Measurements from ENCODE around the gene EML4.
"Not testable (repeated sequence)": the region's sequence is repeated elsewhere in the genome, so short reads cannot be mapped to it uniquely, and the experiment has no call there.

The EML4 gene

DNA sequence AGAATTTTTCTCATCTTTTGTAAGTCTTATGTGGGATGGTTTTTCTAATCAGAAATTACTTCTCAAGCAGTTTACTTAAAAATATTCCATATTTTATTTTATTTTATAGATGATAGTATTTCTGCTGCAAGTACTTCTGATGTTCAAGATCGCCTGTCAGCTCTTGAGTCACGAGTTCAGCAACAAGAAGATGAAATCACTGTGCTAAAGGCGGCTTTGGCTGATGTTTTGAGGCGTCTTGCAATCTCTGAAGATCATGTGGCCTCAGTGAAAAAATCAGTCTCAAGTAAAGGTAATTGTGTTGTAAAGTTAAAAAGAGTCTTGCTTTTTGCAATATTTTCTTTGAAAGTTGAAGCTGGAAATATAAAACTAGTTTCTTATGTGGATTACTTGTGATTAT, 76.2 kb downstream of the EML4 start:
- no peak for DNase-seq
- intact Hi-C loops (cut with DNase I): no loop called here

DNA sequence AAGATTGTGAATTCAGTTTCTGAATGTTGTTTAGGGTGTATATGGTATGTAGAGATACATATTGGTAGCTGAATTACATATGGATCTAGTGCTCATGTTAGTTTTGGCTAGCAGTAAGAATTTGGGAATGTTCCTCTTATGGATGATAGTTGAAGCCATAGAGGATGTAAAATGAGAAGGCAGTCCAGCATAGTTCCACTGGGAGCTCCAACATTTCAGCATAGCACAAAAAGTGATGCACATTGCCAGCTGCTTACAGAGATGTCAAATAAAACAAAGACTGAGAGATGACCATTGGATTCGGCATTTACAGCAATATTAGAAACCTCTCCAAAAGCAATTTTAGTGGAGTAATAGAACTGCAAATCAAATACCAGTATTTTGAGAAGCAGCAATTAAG, 77.4 kb downstream of the EML4 start:
- intact Hi-C loops (cut with DNase I): no loop called here
- DNase-seq: no peak

DNA sequence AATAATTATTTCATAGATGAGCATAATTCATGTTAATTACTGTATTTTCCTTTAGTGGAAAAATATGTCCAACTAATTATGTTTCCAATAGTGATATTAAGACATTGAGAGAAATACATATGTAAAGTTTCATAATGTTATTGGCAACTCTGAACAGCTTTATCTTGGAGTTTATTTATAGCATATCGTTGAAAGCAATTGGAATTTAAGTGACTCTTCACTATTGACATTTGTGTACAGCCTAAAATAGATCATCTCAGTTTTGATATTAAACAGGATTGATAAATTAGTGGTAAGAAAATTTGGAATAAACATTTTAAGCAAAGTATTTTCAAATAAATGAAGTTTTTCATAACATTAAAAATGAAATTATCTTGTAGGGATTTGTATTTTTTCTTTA, 79.7 kb downstream of the EML4 start:
- DNase-seq: no peak
- intact Hi-C loops (cut with DNase I): no loop called here

DNA sequence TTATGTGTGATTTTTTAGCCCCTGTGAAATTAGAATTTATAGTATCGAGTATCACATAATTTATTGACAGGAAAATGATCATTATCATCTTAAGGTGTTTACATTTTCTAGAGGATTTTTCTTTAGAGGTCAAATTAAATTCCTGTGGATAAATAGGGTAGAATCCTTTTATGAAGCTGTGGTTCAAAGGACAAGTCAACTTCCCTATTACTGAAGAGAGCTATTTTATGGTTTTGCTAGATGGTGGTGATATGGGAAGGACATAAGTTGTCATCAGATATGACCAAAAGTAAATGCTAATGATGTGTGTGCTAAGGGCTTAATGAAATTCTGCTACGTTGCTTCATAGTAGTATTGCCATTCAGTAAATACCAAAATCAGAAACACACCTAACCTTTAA, 80.1 kb downstream of the EML4 start:
- intact Hi-C loops (cut with DNase I): no loop called here
- DNase-seq: no peak

DNA sequence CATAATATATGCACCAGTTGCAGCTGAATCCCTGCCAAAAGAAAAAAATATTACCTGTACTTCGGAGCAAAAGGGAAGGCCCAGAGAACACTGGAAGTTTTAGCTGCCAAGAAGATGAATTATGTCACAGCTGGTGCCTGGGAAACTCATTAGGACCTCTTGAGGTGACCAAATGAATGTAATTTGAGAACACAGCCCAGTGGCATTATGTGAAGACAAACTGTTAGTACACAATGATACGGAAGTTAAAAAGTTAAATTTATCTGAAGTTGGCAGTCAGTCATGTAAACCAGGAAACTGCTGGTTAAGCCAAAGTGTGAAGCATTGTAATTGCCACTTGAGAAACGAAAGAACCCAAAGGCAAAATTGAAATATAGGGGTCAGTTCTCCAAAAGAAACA, 80.7 kb downstream of the EML4 start:
- DNase-seq: no peak
- intact Hi-C loops (cut with DNase I): no loop called here

DNA sequence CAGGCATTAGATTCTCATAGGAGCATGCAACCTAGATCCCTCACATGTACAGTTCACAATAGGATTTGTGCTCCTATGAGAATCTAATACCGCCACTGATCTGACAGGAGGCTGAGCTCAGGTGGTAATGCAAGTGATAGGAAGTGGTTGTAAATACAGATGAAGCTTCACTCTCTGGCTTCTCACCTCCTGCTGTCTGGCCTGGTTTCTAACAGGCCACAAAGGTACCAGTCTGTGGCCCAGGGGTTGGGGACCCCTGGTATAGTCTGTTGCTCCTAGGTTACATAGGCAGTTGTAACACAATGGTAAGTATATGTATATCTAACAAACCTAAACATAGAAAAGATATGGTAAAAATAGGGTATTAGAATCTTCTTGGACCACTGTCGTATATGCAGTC, 81.8 kb downstream of the EML4 start:
- intact Hi-C loops (cut with DNase I): no loop called here
- no peak for DNase-seq

DNA sequence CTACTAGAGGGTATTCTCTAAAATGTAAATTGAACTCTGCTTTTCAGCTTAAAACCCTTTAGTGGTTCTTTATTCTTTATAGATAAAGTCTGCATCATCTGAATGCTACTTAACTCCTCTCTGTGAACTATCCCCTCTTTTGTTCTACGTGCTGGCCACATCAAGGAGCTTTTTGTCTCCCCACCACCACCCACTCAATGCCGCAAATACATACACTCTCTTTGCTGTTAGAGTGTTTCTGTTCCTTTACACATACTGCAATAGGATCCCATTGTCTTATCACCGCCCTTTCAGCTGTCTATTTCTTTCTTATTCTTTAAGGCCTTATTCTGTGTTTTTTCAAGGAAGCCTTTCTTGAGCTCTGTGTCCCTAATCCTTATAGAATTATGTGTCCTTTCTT, 83.3 kb downstream of the EML4 start:
- intact Hi-C loops (cut with DNase I): no loop called here
- no peak for DNase-seq

DNA sequence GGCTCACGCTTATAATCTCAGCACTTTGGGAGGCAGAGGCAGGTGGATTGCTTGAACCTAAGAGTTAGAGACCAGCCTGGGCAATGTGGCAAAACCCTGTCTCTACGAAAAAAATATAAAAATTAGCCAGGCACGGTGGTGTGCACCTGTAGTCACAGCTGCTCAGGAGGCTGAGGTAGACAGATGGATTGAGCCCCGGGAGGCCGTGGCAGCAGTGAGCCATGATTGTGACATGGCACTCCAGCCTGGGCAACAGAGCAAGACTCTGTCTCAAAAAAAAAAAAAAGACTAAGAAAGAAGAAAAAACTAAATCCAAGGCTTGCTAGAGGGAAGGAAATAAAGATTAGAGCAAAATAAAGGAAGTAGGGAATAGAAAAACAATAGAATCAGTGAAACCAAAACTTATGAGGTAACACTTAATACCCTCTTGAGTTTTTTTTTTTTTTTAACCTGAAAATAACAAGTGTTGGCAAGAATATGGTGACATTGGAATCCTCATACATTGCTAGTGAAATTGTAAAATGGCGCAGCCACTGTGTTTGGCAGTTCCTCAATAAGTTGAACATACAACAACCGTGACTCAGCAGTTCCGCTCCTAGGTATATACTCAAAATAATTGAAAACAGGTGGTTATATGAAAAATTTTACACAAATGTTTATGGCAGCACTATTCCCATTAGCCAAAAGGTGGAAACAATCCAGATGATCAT, 85.2 kb downstream of the EML4 start:
- DNase-seq: no peak
- intact Hi-C loops (cut with DNase I): no loop called here

DNA sequence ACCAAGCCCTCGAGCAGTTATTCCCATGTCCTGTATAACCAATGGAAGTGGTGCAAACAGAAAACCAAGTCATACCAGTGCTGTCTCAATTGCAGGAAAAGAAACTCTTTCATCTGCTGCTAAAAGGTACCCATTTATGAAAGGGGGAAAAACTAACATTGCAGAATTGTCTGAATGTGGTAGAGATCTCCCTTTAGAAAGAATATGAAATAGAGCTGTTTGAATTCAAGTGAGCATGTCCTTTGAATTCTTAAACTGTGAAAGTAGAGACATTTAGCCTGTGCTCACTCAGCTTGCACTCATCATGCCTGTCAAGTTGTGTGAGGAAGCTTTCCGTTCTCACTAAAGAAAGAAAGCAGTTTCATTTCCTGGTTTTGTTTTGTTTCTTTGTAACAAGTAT, 87.4 kb downstream of the EML4 start:
- no peak for DNase-seq
- intact Hi-C loops (cut with DNase I): no loop called here

DNA sequence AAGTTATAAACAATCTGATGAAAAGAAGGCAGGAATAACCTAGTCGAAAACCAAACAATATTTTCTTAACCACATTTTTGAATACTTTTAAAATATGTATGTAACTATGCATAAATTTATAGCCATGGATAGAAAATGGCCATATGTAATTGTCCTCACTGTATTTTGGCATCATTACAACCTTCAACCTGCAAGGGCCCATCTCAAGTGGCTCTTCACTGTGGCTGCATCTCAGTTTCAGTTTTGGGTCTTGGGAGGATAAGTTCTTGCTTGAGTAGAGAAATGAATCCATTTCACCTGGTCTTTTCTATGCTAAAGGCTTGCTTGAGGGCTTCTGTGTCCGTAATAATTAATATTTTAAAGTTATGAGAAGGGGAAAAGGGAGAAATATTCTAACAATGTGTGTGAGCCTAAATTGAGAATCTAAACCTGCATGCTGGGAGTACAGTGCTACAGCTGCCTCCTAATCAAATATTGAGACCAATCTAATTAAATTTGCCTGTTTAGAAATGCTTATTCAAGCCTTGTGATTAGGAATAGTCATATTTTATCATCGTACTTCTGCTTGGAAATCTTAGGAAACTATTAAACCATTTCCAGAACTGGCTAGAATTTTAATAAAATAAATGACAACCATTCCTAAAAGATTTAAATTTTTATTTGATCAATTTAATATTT, 92.5 kb downstream of the EML4 start:
- intact Hi-C loops (cut with DNase I): no loop called here
- DNase-seq: no peak

DNA sequence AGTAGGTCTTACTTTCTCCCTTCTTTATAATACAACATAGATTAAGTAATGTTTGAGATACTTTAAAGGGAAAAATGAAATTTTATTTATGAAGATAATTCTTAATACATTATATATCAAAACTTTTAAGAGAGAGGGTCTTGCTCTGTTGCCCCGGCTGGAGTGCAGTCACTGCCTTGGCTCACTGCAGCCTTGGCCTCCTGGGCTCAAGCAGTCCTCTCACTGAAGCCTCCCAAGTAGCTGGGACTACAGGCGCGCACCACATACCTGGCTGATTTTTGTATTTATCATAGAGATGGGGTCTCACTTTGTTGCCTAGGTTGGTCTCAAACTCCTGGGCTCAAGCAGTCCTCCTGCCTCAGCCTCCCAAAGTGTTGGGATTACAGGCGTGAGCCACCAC, 97.1 kb downstream of the EML4 start:
- intact Hi-C loops (cut with DNase I): no loop called here
- DNase-seq: no peak

DNA sequence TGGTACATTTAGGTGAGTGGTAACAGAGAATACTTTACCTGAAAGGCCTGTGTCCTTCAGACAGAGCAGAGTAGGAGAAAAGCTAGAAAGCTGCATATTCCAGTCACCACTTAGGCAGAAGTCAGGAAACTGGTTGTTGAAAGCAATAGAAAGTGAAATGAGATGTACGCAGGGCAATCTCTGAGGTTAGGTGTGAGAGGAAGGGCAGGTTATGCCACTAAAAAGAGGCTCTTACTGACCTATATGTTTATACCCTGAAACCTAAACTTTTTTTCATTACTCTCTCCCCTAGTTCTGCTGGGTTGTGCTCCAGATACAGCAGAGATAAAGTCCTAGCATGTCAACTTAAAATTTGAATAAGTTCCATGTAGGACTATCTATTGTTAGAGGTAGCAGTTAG, 98.4 kb downstream of the EML4 start:
- intact Hi-C loops (cut with DNase I): no loop called here
- DNase-seq: no peak

DNA sequence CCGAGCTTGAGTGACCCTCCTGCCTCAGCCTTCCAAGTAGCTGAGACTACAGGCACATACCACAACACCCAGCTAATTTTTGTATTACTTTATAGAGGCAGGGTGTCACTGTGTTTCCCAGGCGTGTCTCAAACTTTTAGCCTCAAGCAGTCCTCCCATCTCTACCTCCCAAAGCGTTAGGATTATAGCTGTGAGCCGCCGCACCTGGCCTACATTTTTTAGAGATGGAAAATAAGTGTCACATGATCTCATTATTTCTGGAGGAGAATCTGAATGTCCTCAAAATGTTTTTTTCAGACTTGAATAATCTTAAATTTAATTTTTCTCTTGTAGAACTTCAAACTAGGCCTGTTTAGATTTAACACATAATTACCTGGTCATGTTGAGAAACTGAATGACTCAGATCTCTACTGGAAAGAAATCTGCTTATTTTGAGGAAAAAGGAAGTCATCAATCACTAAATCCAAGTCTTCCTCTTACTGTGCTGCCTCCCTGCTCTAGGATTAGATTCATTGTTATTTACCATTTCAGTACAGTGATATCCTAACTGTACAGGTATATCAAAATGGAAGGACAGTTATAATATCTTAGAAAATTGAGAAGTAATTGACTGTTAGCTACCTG, 99.5 kb downstream of the EML4 start:
- DNase-seq: no peak
- intact Hi-C loops (cut with DNase I): no loop called here

DNA sequence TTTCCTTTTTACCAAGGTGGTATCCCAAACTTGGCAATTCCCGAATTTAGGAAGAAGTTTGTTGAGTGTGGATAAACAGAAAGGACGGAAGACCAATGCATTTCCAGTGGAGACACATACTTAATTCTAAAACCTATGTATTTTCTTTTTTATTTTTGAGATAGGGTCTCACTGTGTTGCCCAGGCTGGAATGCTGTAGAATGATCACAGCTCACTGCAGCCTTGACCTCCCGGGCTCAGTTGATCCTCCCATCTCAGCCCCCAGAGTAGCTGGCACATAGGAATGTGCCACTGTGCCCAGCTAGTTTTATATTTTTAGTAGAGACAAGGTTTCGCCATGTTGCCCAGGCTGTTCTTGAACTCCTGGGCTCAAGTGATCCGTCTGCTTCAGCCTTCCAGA, 101.6 kb downstream of the EML4 start:
- intact Hi-C loops (cut with DNase I): no loop called here
- no peak for DNase-seq

DNA sequence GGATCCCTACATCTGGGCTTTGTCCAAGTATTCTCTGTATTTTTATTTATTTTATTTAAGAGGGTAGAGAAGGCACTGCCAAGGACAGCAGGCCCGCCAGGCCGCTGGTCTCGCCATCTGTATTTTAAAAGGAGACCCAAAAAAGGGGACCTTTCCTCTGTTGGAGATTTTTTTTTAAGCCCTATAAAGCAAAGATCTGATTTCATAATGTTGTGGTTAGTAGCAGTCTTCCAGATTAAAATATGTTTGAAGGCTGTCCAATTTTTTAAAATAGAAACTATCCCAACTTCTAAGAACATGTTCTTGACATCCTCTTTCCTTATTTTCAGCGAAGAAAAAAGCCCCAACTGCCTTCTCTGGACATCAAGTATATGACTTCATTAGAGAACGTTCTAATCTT, 102.1 kb downstream of the EML4 start:
- intact Hi-C loops (cut with DNase I); DNase-seq: not testable (repeated sequence)

DNA sequence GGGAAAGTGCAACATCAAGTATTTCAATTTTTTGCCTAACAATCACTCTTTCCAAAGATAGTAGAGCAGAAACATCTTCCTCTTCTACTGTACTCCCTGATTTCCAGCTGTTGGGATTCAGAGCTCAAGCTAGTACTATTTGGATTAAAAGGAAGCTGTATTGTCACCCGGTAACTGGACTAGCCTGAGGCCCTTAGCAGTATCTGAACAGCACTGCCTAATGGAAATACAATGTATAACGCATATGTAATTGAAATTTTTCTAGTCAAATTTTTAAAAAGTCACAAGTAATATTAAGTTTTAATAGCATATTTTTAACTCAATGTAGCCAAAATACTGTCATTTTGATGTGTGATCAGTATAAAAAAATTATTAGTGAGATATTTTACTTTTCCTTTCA, 105.7 kb downstream of the EML4 start:
- intact Hi-C loops (cut with DNase I): no loop called here
- no peak for DNase-seq

DNA sequence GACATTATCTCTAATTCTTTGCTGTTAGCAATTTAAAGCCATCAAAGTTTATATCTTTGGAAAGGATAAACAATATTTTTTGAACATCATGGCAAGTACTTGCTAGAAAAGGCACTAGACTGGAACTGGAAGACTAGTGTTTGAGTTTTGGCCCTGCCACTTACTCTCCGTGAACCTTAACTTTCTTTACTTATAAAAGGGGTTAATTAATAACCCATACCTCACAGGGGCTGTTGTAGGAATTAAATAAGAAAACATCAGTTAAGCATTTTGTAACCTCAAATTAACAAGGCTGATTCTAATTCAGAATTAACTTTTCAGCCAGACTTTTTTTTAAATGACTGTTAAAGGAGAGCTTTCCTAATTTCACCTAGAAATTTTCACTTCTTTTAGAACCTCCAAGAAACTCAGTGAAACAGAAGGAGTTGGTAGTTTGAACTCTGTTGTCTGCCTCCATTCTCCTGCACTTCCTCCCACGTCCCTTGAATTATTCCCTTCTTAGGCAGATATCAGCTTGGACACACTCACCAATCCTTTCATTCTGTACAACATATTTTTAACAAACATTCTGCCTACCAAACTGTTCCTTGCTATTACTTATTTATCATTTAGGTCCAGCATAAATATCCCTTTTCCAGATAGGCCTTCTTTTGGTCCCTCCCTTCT, 112.4 kb downstream of the EML4 start:
- DNase-seq: no peak
- intact Hi-C loops (cut with DNase I): no loop called here

DNA sequence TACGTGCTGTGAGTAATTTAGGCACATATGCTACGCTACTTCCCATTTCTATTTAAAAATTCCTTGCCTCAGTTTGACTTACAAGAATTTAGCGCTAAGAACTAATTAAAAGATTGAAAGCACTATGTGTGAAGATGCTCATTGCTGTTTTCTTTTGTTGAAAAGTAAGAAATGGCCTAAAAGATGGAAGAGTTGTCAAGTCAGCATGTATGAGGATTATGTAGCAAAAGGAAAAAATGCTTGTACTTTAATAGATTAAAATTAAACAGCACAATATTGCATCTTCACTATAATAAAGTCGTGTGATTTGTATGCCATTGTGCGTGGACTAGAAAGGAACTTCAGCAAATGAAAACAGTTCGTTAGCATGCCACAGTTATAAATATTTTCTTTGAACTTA, 114.9 kb downstream of the EML4 start:
- intact Hi-C loops (cut with DNase I): no loop called here
- no peak for DNase-seq

DNA sequence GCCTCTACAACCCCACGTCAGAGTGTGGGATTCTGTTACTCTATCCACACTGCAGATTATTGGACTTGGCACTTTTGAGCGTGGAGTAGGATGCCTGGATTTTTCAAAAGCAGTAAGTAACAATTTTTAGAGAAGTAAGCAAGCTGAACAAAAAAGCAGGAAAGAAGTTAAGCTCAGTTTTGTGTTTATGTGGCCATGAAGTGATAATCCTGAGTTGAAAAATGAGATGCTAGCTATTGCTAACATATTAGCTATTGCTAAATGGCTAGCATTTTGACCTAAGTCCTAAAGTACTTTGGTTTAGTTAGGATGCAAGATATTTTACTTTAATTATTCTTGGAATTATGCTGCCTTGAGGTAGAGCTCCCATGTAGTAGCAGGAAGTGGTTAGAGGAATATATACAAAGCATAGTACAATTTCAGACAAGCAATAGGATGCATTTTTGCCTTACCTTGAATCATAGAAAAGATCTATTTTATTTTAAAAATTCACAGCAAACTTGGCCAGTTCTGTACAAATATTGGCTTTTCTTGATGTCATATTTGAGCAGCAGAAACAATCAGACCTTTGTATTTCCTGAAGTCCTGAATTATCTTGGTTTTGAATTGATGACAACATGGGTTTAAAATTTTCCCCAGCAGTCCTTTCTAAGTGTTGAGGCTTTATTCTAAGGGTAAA, 117.3 kb downstream of the EML4 start:
- DNase-seq: no peak
- intact Hi-C loops (cut with DNase I): no loop called here

DNA sequence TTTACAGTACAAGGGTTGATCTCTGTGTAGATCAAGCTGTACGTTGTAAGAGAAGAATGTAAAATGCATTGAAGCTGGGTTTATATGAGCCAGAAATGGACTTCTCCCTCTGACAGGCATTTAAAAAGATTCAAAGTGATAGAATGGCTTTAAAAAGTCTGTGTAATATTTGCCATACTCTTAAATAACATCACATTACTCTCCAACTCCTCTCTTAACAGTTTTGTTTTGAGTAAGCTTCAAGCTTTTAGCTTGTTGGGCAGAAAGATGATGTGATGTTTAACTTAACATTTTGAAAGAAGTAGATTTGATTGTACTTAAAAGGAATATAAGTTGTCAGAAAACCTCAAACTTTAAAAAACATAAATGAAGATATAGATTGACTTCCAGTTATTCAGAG, 119.7 kb downstream of the EML4 start:
- intact Hi-C loops (cut with DNase I): no loop called here
- no peak for DNase-seq

DNA sequence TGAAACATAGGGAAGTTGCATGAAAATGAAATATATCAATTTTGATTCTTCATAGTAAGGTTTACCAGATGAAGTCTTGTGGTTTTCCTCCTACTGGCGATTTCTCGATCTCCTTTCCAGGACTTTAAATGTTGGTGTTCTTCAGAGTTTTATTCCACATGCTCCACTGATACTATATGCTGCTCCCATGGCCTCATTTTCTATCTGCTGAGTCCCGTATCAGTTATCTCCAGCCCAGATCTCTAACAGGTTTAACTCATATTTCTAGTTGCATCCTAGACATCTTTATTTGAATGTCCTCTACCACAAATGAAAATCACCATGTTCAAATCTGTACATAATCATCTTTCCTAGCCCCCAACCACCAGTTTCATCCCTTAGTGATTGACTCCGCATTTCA, 120.1 kb downstream of the EML4 start:
- DNase-seq: no peak
- intact Hi-C loops (cut with DNase I): no loop called here

All from posterior cingulate gyrus (tissue), 11 donors.